Rectal smooth muscle tissue (tissue), 1 donor: ENCODE measurements around the gene NAPA.

Source experiments
- H3K27ac ChIP-seq: one replicate; pipeline ENCODE4 v1.7.0; 2013; ENCODE audit warnings: low read depth, low read length, inconsistent platforms
- H3K27me3 ChIP-seq: one replicate; pipeline ENCODE4 v1.7.0; 2013; ENCODE audit warnings: low read length; ENCODE audit not compliant: control insufficient read depth, insufficient read depth
- H3K36me3 ChIP-seq: one replicate; pipeline ENCODE4 v1.7.0; 2013; ENCODE audit warnings: low read length; ENCODE audit not compliant: control insufficient read depth, insufficient read depth
- H3K4me1 ChIP-seq: one replicate; pipeline ENCODE4 v1.7.0; 2013; ENCODE audit warnings: low read length; ENCODE audit not compliant: control insufficient read depth, insufficient read depth
- H3K4me3 ChIP-seq: one replicate; pipeline ENCODE4 v1.7.0; 2013; ENCODE audit warnings: low read length
- H3K9ac ChIP-seq: one replicate; pipeline ENCODE4 v1.7.0; 2013; ENCODE audit warnings: low read length

The NAPA gene

GRCh38 chr19:47514869-47515588, at the start of gene NAPA:
Gene NAPA (minus strand): TSS chr19:47515063. CDS start chr19:47514940, 123 bp downstream.
- Histone ChIP-seq H3K9ac (peak within 1 kb of the TSS; percentile 100), H3K4me1 (peaks cover 24% of the 10 kb centered on the region), H3K27ac (peak within 1 kb of the TSS; percentile 98), H3K27me3 (no peaks in the 10 kb centered on the region), H3K36me3 (no peaks in the 10 kb centered on the region), H3K4me3 (peak within 1 kb of the TSS; percentile 73)

GRCh38 chr19:47564081-47564480, 49.2 kb upstream of the NAPA start:
- Histone ChIP-seq H3K9ac (peak overlapping the region; percentile 10), H3K36me3 (no peaks in the 10 kb centered on the region), H3K4me3 (no peak overlapping the region), H3K27ac (no peak overlapping the region), H3K4me1 (no peaks in the 10 kb centered on the region), H3K27me3 (no peaks in the 10 kb centered on the region)

- Histone ChIP-seq H3K36me3 (no peaks in the 10 kb centered on the region), H3K4me1 (no peaks in the 10 kb centered on the region), H3K9ac (no peak overlapping the region), H3K4me3 (no peak overlapping the region), H3K27me3 (no peaks in the 10 kb centered on the region), H3K27ac (no peak overlapping the region)
Observed at GRCh38 chr19:47561440-47562057, 46.7 kb upstream of the NAPA start.

GRCh38 chr19:47560999-47561398, 46.1 kb upstream of the NAPA start:
- Histone ChIP-seq H3K36me3 (no peaks in the 10 kb centered on the region), H3K4me1 (no peaks in the 10 kb centered on the region), H3K27ac (no peak overlapping the region), H3K9ac (no peak overlapping the region), H3K27me3 (no peaks in the 10 kb centered on the region), H3K4me3 (no peak overlapping the region)

- Histone ChIP-seq H3K4me3 (no peak overlapping the region), H3K27me3 (no peaks in the 10 kb centered on the region), H3K9ac (no peak overlapping the region), H3K4me1 (no peaks in the 10 kb centered on the region), H3K27ac (no peak overlapping the region), H3K36me3 (no peaks in the 10 kb centered on the region)
Observed at GRCh38 chr19:47550129-47550528, 35.3 kb upstream of the NAPA start.

GRCh38 chr19:47549261-47549862, 34.5 kb upstream of the NAPA start:
- Histone ChIP-seq H3K9ac (no peak overlapping the region), H3K4me3 (no peak overlapping the region), H3K27me3 (no peaks in the 10 kb centered on the region), H3K36me3 (no peaks in the 10 kb centered on the region), H3K4me1 (no peaks in the 10 kb centered on the region), H3K27ac (no peak overlapping the region)

- Histone ChIP-seq H3K36me3 (no peaks in the 10 kb centered on the region), H3K9ac (no peak overlapping the region), H3K27me3 (no peaks in the 10 kb centered on the region), H3K27ac (no peak overlapping the region), H3K4me3 (no peak overlapping the region), H3K4me1 (no peaks in the 10 kb centered on the region)
Observed at GRCh38 chr19:47547199-47547598, 32.3 kb upstream of the NAPA start.

- peaks cover 10% of the 10 kb centered on the region for H3K4me1 ChIP-seq
- H3K9ac ChIP-seq = no peak overlapping the region
- no peak overlapping the region for H3K4me3 ChIP-seq
- no peak overlapping the region for H3K27ac ChIP-seq
- H3K36me3 ChIP-seq = no peaks in the 10 kb centered on the region
- H3K27me3 ChIP-seq = no peaks in the 10 kb centered on the region
Observed at GRCh38 chr19:47545061-47545948, 30.4 kb upstream of the NAPA start.

- Histone ChIP-seq H3K36me3 (no peaks in the 10 kb centered on the region), H3K9ac (no peak overlapping the region), H3K4me3 (no peak overlapping the region), H3K27ac (no peak overlapping the region), H3K4me1 (peaks cover 13% of the 10 kb centered on the region), H3K27me3 (no peaks in the 10 kb centered on the region)
Observed at GRCh38 chr19:47544476-47544875, 29.6 kb upstream of the NAPA start.

GRCh38 chr19:47544075-47544474, 29.2 kb upstream of the NAPA start:
- Histone ChIP-seq H3K9ac (no peak overlapping the region), H3K36me3 (no peaks in the 10 kb centered on the region), H3K4me1 (peaks cover 13% of the 10 kb centered on the region), H3K27ac (no peak overlapping the region), H3K27me3 (no peaks in the 10 kb centered on the region), H3K4me3 (no peak overlapping the region)

- Histone ChIP-seq H3K27ac (peak overlapping the region; percentile 88), H3K4me3 (peak overlapping the region; percentile 27), H3K27me3 (no peaks in the 10 kb centered on the region), H3K36me3 (no peaks in the 10 kb centered on the region), H3K9ac (no peak overlapping the region), H3K4me1 (peaks cover 13% of the 10 kb centered on the region)
Observed at GRCh38 chr19:47542030-47542475, 27.2 kb upstream of the NAPA start.

- no peak overlapping the region for H3K9ac ChIP-seq
- H3K27ac ChIP-seq = peak overlapping the region; percentile 88
- no peak overlapping the region for H3K4me3 ChIP-seq
- H3K4me1 ChIP-seq = peaks cover 13% of the 10 kb centered on the region
- no peaks in the 10 kb centered on the region for H3K36me3 ChIP-seq
- no peaks in the 10 kb centered on the region for H3K27me3 ChIP-seq
Observed at GRCh38 chr19:47541518-47541917, 26.7 kb upstream of the NAPA start.
